Measurements from ENCODE around the gene WDR62. TPM values are rescaled to one million over a fixed set of nuclear protein-coding genes. Genes with fewer than 3 reads are reported as not detected.

WDR62 gene
- total RNA-seq, 2 donors from 2014 or later: 23.5 to 34.4 TPM

GRCh38 chr19:36084231-36085009 lies 29.7 kb downstream of the WDR62 start:
- no peaks in the 10 kb centered on the region for H3K4me1 ChIP-seq (ENCODE audit: control insufficient read depth, insufficient read depth, low read length)
- Mint-ChIP-seq H3K27me3 (ENCODE audit: insufficient read depth) (no peaks in the 10 kb centered on the region), H3K27ac (no peak overlapping the region), H3K36me3 (ENCODE audit: low read depth) (peaks cover 69% of the 10 kb centered on the region), H3K4me3 (no peak overlapping the region), H3K4me1 (no peaks in the 10 kb centered on the region), H3K9me3 (no peaks in the 10 kb centered on the region)
- no peak for DNase-seq
- TF ChIP-seq CTCF (conservative IDR thresholded peaks at IDR 0.05): no peak
- H3K4me3 ChIP-seq (ENCODE audit: low read length): no peak overlapping the region
- H3K27ac ChIP-seq (ENCODE audit: low read depth, low read length): no peak overlapping the region
- no peaks in the 10 kb centered on the region for H3K27me3 ChIP-seq (ENCODE audit: control insufficient read depth, insufficient read depth, low read length, poor library complexity, severe bottlenecking)
- no peak overlapping the region for H3K9ac ChIP-seq (ENCODE audit: extremely low read depth, low read length, poor library complexity, severe bottlenecking)
- no peaks in the 10 kb centered on the region for H3K9me3 ChIP-seq (ENCODE audit: control insufficient read depth, low read length)
- peaks cover 67% of the 10 kb centered on the region for H3K36me3 ChIP-seq (ENCODE audit: control insufficient read depth, insufficient read depth, low read length)
- 95 to 100% methylated on average over 7 to 12 of the region's 12 CpGs for WGBS, 2 experiments (ENCODE audit: insufficient coverage in 1 of 2, insufficient read length in 1 of 2)

- Mint-ChIP-seq H3K4me3 (no peak overlapping the region), H3K4me1 (no peaks in the 10 kb centered on the region), H3K27ac (no peak overlapping the region), H3K27me3 (ENCODE audit: insufficient read depth) (no peaks in the 10 kb centered on the region), H3K9me3 (no peaks in the 10 kb centered on the region), H3K36me3 (ENCODE audit: low read depth) (peaks cover 69% of the 10 kb centered on the region)
- Histone ChIP-seq H3K4me3 (ENCODE audit: low read length) (no peak overlapping the region), H3K36me3 (ENCODE audit: control insufficient read depth, insufficient read depth, low read length) (peaks cover 63% of the 10 kb centered on the region), H3K4me1 (ENCODE audit: control insufficient read depth, insufficient read depth, low read length) (no peaks in the 10 kb centered on the region), H3K27me3 (ENCODE audit: control insufficient read depth, insufficient read depth, low read length, poor library complexity, severe bottlenecking) (no peaks in the 10 kb centered on the region), H3K9me3 (ENCODE audit: control insufficient read depth, low read length) (no peaks in the 10 kb centered on the region), H3K9ac (ENCODE audit: extremely low read depth, low read length, poor library complexity, severe bottlenecking) (no peak overlapping the region), H3K27ac (ENCODE audit: low read depth, low read length) (no peak overlapping the region)
- TF ChIP-seq CTCF (conservative IDR thresholded peaks at IDR 0.05): no peak
- DNase-seq: no peak
- WGBS, 2 experiments (ENCODE audit: insufficient coverage in 1 of 2, insufficient read length in 1 of 2): 96 to 100% methylated on average over 8 to 9 of the region's 9 CpGs
Observed at GRCh38 chr19:36086326-36086725, 31.6 kb downstream of the WDR62 start.

GRCh38 chr19:36089847-36090246 lies 35.1 kb downstream of the WDR62 start:
- peaks cover 55% of the 10 kb centered on the region for H3K36me3 ChIP-seq (ENCODE audit: control insufficient read depth, insufficient read depth, low read length)
- Mint-ChIP-seq H3K4me3 (no peak overlapping the region), H3K4me1 (no peaks in the 10 kb centered on the region), H3K27me3 (ENCODE audit: insufficient read depth) (no peaks in the 10 kb centered on the region), H3K36me3 (ENCODE audit: low read depth) (peaks cover 59% of the 10 kb centered on the region), H3K27ac (no peak overlapping the region), H3K9me3 (no peaks in the 10 kb centered on the region)
- no peak overlapping the region for H3K9ac ChIP-seq (ENCODE audit: extremely low read depth, low read length, poor library complexity, severe bottlenecking)
- no peak for DNase-seq
- 96 to 98% methylated on average over 3 to 5 of the region's 5 CpGs for WGBS, 2 experiments (ENCODE audit: insufficient coverage in 1 of 2, insufficient read length in 1 of 2)
- no peaks in the 10 kb centered on the region for H3K27me3 ChIP-seq (ENCODE audit: control insufficient read depth, insufficient read depth, low read length, poor library complexity, severe bottlenecking)
- no peak overlapping the region for H3K4me3 ChIP-seq (ENCODE audit: low read length)
- no peak overlapping the region for H3K27ac ChIP-seq (ENCODE audit: low read depth, low read length)
- H3K4me1 ChIP-seq (ENCODE audit: control insufficient read depth, insufficient read depth, low read length): no peaks in the 10 kb centered on the region
- no peaks in the 10 kb centered on the region for H3K9me3 ChIP-seq (ENCODE audit: control insufficient read depth, low read length)
- TF ChIP-seq CTCF (conservative IDR thresholded peaks at IDR 0.05): no peak
